ENCODE data around the gene TMEM154. TPM values are rescaled to one million over a fixed set of nuclear protein-coding genes. Genes with fewer than 3 reads are reported as not detected.

The TMEM154 gene
- total RNA-seq, 1 donor = 11.2 TPM

GRCh38 chr4:152633118-152633517 lies 46.7 kb downstream of the TMEM154 start:
- no peak overlapping the region for H3K4me3 ChIP-seq (ENCODE audit: low read depth, low read length)
- no peak for DNase-seq (ENCODE audit: low read depth)
- TF ChIP-seq CTCF (IDR thresholded peaks at IDR 0.05; ENCODE audit: insufficient read depth, low read depth, low read length) = no peak

GRCh38 chr4:152630324-152630723 lies 49.5 kb downstream of the TMEM154 start:
- H3K4me3 ChIP-seq (ENCODE audit: low read depth, low read length) = no peak overlapping the region
- no peak for TF ChIP-seq CTCF (IDR thresholded peaks at IDR 0.05; ENCODE audit: insufficient read depth, low read depth, low read length)
- no peak for DNase-seq (ENCODE audit: low read depth)

GRCh38 chr4:152629908-152630307 lies 49.9 kb downstream of the TMEM154 start:
- TF ChIP-seq CTCF (IDR thresholded peaks at IDR 0.05; ENCODE audit: insufficient read depth, low read depth, low read length) = no peak
- no peak for DNase-seq (ENCODE audit: low read depth)

GRCh38 chr4:152628128-152628527 lies 51.7 kb downstream of the TMEM154 start:
- TF ChIP-seq CTCF (IDR thresholded peaks at IDR 0.05; ENCODE audit: insufficient read depth, low read depth, low read length) = no peak
- no peak for DNase-seq (ENCODE audit: low read depth)
- H3K4me3 ChIP-seq (ENCODE audit: low read depth, low read length) = no peak overlapping the region

More at GRCh38 chr4:152629908-152630307, 49.9 kb downstream of the TMEM154 start:
- H3K4me3 ChIP-seq (ENCODE audit: low read depth, low read length) = no peak overlapping the region

GRCh38 chr4:152626790-152627189 lies 53.0 kb downstream of the TMEM154 start:
- H3K4me3 ChIP-seq (ENCODE audit: low read depth, low read length) = no peak overlapping the region
- TF ChIP-seq CTCF (IDR thresholded peaks at IDR 0.05; ENCODE audit: insufficient read depth, low read depth, low read length) = no peak
- DNase-seq (ENCODE audit: low read depth) = no peak

- no peak overlapping the region for H3K4me3 ChIP-seq (ENCODE audit: low read depth, low read length)
- TF ChIP-seq CTCF (IDR thresholded peaks at IDR 0.05; ENCODE audit: insufficient read depth, low read depth, low read length) = no peak
- DNase-seq (ENCODE audit: low read depth) = no peak
Measured at GRCh38 chr4:152620915-152621314, 58.9 kb downstream of the TMEM154 start.

GRCh38 chr4:152620218-152620617 lies 59.6 kb downstream of the TMEM154 start:
- DNase-seq (ENCODE audit: low read depth) = no peak
- TF ChIP-seq CTCF (IDR thresholded peaks at IDR 0.05; ENCODE audit: insufficient read depth, low read depth, low read length) = no peak
- H3K4me3 ChIP-seq (ENCODE audit: low read depth, low read length) = no peak overlapping the region

All from fibroblast of villous mesenchyme (primary cell).